ENCODE results near the gene XBP1. TPM values are rescaled to one million over a fixed set of nuclear protein-coding genes. Genes with fewer than 3 reads are reported as not detected.
A peak's percentile ranks its signal among the peaks of the same experiment; 100 is the strongest.

XBP1 gene
- total and polyA plus RNA-seq, 2 of the 13 experiments (the other 11 are each of a cell fraction or from before 2014, with no cell fraction given): 416 to 427 TPM

GRCh38 chr22:28800308-28801041 lies at the start of gene XBP1 (continued):
- TF ChIP-seq ZNF468 (CRISPR knock-in tag; IDR thresholded peaks at IDR 0.05) (no peak), PAX8 (CRISPR knock-in tag; IDR thresholded peaks at IDR 0.05; ENCODE audit: borderline replicate concordance) (0 out of 2 replicates have a peak, but pooled peaks have one; percentile 23), NBN (conservative IDR thresholded peaks at IDR 0.05) (no peak), ZNF362 (CRISPR knock-in tag; IDR thresholded peaks at IDR 0.05; ENCODE audit: borderline replicate concordance) (peak; percentile 45; the same call in 1 of the 2 replicates), EEA1 (CRISPR knock-in tag; IDR thresholded peaks at IDR 0.05; ENCODE audit: borderline replicate concordance) (no peak; the same call in 1 of the 2 replicates), NFRKB (IDR thresholded peaks at IDR 0.05) (no peak), SP4 (CRISPR knock-in tag; IDR thresholded peaks at IDR 0.05) (peak; percentile 85; the same call in 1 of the 2 replicates), ZNF547 (CRISPR knock-in tag; IDR thresholded peaks at IDR 0.05) (peak; percentile 96), DNMT3B (CRISPR knock-in tag; conservative IDR thresholded peaks at IDR 0.05) (no peak; the same call in 1 of the 2 replicates), ZNF121 (CRISPR knock-in tag; IDR thresholded peaks at IDR 0.05) (no peak), SIX1 (CRISPR knock-in tag; IDR thresholded peaks at IDR 0.05; ENCODE audit: borderline replicate concordance) (peak; percentile 53; the same call in 1 of the 2 replicates), ZNF597 (CRISPR knock-in tag; IDR thresholded peaks at IDR 0.05) (no peak), ZNF740 (CRISPR knock-in tag; IDR thresholded peaks at IDR 0.05) (peak; percentile 72; the same call in 1 of the 2 replicates), ZNF354B (CRISPR knock-in tag; IDR thresholded peaks at IDR 0.05) (no peak), ONECUT2 (CRISPR knock-in tag; IDR thresholded peaks at IDR 0.05) (no peak), ZNF17 (CRISPR knock-in tag; IDR thresholded peaks at IDR 0.05) (no peak), MLLT10 (CRISPR knock-in tag; IDR thresholded peaks at IDR 0.05) (0 out of 2 replicates have a peak, but pooled peaks have one; percentile 73), BHLHE40 (IDR thresholded peaks at IDR 0.05; ENCODE audit: low read length) (no peak; the same call in 1 of the 2 replicates), LBX2 (CRISPR knock-in tag; IDR thresholded peaks at IDR 0.05; ENCODE audit: borderline replicate concordance) (peak; percentile 86), MYNN (CRISPR knock-in tag; IDR thresholded peaks at IDR 0.05; ENCODE audit: low read depth) (no peak), EED (CRISPR knock-in tag; IDR thresholded peaks at IDR 0.05) (peak; percentile 55; the same call in 1 of the 2 replicates)
- TF ChIP-seq, protein P1, sequence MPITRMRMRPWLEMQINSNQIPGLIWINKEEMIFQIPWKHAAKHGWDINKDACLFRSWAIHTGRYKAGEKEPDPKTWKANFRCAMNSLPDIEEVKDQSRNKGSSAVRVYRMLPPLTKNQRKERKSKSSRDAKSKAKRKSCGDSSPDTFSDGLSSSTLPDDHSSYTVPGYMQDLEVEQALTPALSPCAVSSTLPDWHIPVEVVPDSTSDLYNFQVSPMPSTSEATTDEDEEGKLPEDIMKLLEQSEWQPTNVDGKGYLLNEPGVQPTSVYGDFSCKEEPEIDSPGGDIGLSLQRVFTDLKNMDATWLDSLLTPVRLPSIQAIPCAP (CRISPR knock-in tag; IDR thresholded peaks at IDR 0.05; ENCODE audit: low read depth): no peak
- TF ChIP-seq, protein P2, sequence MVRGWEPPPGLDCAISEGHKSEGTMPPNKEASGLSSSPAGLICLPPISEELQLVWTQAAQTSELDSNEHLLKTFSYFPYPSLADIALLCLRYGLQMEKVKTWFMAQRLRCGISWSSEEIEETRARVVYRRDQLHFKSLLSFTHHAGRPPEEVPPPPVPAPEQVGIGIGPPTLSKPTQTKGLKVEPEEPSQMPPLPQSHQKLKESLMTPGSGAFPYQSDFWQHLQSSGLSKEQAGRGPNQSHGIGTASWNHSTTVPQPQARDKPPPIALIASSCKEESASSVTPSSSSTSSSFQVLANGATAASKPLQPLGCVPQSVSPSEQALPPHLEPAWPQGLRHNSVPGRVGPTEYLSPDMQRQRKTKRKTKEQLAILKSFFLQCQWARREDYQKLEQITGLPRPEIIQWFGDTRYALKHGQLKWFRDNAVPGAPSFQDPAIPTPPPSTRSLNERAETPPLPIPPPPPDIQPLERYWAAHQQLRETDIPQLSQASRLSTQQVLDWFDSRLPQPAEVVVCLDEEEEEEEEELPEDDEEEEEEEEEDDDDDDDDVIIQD (CRISPR knock-in tag; IDR thresholded peaks at IDR 0.05; ENCODE audit: low read depth): no peak
- TF ChIP-seq, protein P3, sequence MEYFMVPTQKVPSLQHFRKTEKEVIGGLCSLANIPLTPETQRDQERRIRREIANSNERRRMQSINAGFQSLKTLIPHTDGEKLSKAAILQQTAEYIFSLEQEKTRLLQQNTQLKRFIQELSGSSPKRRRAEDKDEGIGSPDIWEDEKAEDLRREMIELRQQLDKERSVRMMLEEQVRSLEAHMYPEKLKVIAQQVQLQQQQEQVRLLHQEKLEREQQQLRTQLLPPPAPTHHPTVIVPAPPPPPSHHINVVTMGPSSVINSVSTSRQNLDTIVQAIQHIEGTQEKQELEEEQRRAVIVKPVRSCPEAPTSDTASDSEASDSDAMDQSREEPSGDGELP (IDR thresholded peaks at IDR 0.05; ENCODE audit: borderline replicate concordance, low read depth): no peak; the same call in 1 of the 2 replicates

Measured in HepG2 (cell line).